Liver (tissue), 3 donors: ENCODE data around the gene EIF4A2.
"Not testable (repeated sequence)": the region's sequence is repeated elsewhere in the genome, so short reads cannot be mapped to it uniquely, and the experiment has no call there.

Source experiments
- EGR1 ChIP-seq, 2 donors: IDR thresholded peaks; 2 replicates each; pipeline ENCODE4 v1.6.1; 2016 to 2018; ENCODE audit warnings: antibody characterized with exemption in 2 of 2, low read depth in 2 of 2
- HNF4A ChIP-seq, 2 donors: conservative IDR thresholded peaks; 2 replicates each; pipeline ENCODE4 v1.6.1; 2016; ENCODE audit warnings: antibody characterized with exemption in 2 of 2, mild to moderate bottlenecking in 2 of 2
- JUND ChIP-seq, 2 donors: IDR thresholded peaks; 2 replicates each; pipeline ENCODE4 v1.6.1; 2016; ENCODE audit warnings: antibody characterized with exemption in 2 of 2
- NR2F2 ChIP-seq: IDR thresholded peaks from 2 replicates; pipeline ENCODE4 v1.6.1; 2016; ENCODE audit warnings: antibody characterized with exemption
- SP1 ChIP-seq: IDR thresholded peaks from 2 replicates; pipeline ENCODE4 v1.6.1; 2018; ENCODE audit warnings: antibody characterized with exemption, mild to moderate bottlenecking
- TAF1 ChIP-seq: conservative IDR thresholded peaks from 2 replicates; pipeline ENCODE4 v1.6.1; 2016; ENCODE audit warnings: antibody characterized with exemption, mild to moderate bottlenecking
- YY1 ChIP-seq: IDR thresholded peaks from 2 replicates; pipeline ENCODE4 v1.6.1; 2016; ENCODE audit warnings: antibody characterized with exemption, mild to moderate bottlenecking
- TF ChIP-seq, protein P1 (sequence below): fragments of 150-350 bp; IDR thresholded peaks from 2 replicates; pipeline ENCODE4 v1.5.1; 2017; ENCODE audit warnings: improper control_type of control experiment, low read depth, low read length; ENCODE audit not compliant: missing input control
- TF ChIP-seq, protein P2 (sequence below): IDR thresholded peaks from 2 replicates; pipeline ENCODE4 v1.6.1; 2016; ENCODE audit warnings: antibody characterized with exemption
- TF ChIP-seq, protein P3 (sequence below): IDR thresholded peaks from 2 replicates; pipeline ENCODE4 v1.6.1; 2016; ENCODE audit warnings: antibody characterized with exemption
- TF ChIP-seq, protein P4 (sequence below): IDR thresholded peaks from 2 replicates; pipeline ENCODE4 v1.6.1; 2016; ENCODE audit warnings: antibody characterized with exemption
- donor health status: healthy.
- donor health status: healthy.

DNA sequence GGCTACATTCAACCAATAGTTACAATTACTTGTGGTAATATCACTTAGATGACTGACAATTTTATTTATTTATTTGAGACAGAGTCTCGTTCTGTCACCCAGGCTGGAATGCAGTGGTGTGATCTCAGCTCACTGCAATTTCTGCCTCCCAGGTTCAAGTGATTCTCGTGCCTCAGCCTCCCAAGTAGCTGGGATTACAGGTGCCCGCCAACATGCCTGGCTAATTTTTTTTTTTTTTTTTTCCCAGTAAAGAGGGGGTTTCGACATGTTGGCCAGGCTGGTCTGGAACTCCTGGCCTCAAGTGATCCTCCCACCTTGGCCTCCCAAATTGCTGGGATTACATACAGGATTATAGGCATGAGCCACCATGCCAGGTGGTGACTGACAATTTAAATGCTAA lies 20.1 kb downstream of the EIF4A2 start:
- TF ChIP-seq, protein P1, sequence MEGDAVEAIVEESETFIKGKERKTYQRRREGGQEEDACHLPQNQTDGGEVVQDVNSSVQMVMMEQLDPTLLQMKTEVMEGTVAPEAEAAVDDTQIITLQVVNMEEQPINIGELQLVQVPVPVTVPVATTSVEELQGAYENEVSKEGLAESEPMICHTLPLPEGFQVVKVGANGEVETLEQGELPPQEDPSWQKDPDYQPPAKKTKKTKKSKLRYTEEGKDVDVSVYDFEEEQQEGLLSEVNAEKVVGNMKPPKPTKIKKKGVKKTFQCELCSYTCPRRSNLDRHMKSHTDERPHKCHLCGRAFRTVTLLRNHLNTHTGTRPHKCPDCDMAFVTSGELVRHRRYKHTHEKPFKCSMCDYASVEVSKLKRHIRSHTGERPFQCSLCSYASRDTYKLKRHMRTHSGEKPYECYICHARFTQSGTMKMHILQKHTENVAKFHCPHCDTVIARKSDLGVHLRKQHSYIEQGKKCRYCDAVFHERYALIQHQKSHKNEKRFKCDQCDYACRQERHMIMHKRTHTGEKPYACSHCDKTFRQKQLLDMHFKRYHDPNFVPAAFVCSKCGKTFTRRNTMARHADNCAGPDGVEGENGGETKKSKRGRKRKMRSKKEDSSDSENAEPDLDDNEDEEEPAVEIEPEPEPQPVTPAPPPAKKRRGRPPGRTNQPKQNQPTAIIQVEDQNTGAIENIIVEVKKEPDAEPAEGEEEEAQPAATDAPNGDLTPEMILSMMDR: not testable (repeated sequence)
- TF ChIP-seq, protein P2, sequence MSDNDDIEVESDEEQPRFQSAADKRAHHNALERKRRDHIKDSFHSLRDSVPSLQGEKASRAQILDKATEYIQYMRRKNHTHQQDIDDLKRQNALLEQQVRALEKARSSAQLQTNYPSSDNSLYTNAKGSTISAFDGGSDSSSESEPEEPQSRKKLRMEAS: not testable (repeated sequence)
- TF ChIP-seq, protein P3, sequence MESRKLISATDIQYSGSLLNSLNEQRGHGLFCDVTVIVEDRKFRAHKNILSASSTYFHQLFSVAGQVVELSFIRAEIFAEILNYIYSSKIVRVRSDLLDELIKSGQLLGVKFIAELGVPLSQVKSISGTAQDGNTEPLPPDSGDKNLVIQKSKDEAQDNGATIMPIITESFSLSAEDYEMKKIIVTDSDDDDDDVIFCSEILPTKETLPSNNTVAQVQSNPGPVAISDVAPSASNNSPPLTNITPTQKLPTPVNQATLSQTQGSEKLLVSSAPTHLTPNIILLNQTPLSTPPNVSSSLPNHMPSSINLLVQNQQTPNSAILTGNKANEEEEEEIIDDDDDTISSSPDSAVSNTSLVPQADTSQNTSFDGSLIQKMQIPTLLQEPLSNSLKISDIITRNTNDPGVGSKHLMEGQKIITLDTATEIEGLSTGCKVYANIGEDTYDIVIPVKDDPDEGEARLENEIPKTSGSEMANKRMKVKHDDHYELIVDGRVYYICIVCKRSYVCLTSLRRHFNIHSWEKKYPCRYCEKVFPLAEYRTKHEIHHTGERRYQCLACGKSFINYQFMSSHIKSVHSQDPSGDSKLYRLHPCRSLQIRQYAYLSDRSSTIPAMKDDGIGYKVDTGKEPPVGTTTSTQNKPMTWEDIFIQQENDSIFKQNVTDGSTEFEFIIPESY: not testable (repeated sequence)
- TF ChIP-seq, protein P4, sequence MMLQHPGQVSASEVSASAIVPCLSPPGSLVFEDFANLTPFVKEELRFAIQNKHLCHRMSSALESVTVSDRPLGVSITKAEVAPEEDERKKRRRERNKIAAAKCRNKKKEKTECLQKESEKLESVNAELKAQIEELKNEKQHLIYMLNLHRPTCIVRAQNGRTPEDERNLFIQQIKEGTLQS: not testable (repeated sequence)
- TF ChIP-seq SP1; NR2F2; YY1; JUND (IDR thresholded peaks at IDR 0.05); TAF1; EGR1 (IDR thresholded peaks at IDR 0.05; ENCODE audit: low read depth in 2 of 2); HNF4A (conservative IDR thresholded peaks at IDR 0.05): not testable (repeated sequence)
